ENCODE results near the gene CBLN1.

- no peak for TF ChIP-seq CTCF (IDR thresholded peaks at IDR 0.05; ENCODE audit: low read depth, low read length, missing input control)
- TF ChIP-seq TAF1 (conservative IDR thresholded peaks at IDR 0.05): no peak
- TF ChIP-seq, protein P1, sequence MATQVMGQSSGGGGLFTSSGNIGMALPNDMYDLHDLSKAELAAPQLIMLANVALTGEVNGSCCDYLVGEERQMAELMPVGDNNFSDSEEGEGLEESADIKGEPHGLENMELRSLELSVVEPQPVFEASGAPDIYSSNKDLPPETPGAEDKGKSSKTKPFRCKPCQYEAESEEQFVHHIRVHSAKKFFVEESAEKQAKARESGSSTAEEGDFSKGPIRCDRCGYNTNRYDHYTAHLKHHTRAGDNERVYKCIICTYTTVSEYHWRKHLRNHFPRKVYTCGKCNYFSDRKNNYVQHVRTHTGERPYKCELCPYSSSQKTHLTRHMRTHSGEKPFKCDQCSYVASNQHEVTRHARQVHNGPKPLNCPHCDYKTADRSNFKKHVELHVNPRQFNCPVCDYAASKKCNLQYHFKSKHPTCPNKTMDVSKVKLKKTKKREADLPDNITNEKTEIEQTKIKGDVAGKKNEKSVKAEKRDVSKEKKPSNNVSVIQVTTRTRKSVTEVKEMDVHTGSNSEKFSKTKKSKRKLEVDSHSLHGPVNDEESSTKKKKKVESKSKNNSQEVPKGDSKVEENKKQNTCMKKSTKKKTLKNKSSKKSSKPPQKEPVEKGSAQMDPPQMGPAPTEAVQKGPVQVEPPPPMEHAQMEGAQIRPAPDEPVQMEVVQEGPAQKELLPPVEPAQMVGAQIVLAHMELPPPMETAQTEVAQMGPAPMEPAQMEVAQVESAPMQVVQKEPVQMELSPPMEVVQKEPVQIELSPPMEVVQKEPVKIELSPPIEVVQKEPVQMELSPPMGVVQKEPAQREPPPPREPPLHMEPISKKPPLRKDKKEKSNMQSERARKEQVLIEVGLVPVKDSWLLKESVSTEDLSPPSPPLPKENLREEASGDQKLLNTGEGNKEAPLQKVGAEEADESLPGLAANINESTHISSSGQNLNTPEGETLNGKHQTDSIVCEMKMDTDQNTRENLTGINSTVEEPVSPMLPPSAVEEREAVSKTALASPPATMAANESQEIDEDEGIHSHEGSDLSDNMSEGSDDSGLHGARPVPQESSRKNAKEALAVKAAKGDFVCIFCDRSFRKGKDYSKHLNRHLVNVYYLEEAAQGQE (IDR thresholded peaks at IDR 0.05): no peak
- TF ChIP-seq ATF3 (IDR thresholded peaks at IDR 0.05): no peak
- TF ChIP-seq HNF4A (conservative IDR thresholded peaks at IDR 0.05): no peak
- no peak for TF ChIP-seq GABPA (IDR thresholded peaks at IDR 0.05 in 1 of 2, conservative IDR thresholded peaks at IDR 0.05 in 1 of 2)
- no peak for TF ChIP-seq FOXA1 (IDR thresholded peaks at IDR 0.05)
- no peak for TF ChIP-seq MAX (IDR thresholded peaks at IDR 0.05)
- no peak for TF ChIP-seq HNF4G (IDR thresholded peaks at IDR 0.05)
- no peak for TF ChIP-seq EGR1 (IDR thresholded peaks at IDR 0.05; ENCODE audit: low read depth in 2 of 2)
Observed at GRCh38 chr16:49328325-49328724, 46.7 kb upstream of the CBLN1 start.

Data from liver (tissue), 3 donors.